ENCODE results near the gene PSMD1.

Gene PSMD1

GRCh38 chr2:231199219-231199618 lies 142.6 kb downstream of the PSMD1 start:
- DNase-seq (ENCODE audit: low read depth in 1 of 2, low spot score in 1 of 2): no peak

GRCh38 chr2:231200805-231201474 lies 144.3 kb downstream of the PSMD1 start:
- DNase-seq (ENCODE audit: low read depth in 1 of 2, low spot score in 1 of 2): no peak

DNA sequence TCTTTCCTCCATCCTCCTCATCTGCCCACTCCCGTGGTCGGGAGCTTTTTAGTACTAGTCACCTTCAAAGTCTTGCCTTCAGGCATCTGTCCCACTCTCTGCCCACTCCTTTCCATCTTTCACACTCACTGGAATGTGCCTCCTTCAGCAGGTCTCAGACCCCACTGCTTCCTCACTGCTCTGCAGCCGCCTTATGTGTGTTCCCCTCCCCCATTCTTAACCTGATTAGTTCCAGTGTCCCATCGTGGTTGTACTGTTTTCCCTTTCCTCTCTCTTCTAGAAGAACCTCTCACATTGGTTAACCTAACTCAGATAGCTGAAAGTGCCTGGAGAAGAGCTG lies 144.8 kb downstream of the PSMD1 start:
- DNase-seq (ENCODE audit: low read depth in 1 of 2, low spot score in 1 of 2): no peak

GRCh38 chr2:231203087-231203486 lies 146.4 kb downstream of the PSMD1 start:
- DNase-seq (ENCODE audit: low read depth in 1 of 2, low spot score in 1 of 2): no peak

- DNase-seq (ENCODE audit: low read depth in 1 of 2, low spot score in 1 of 2): no peak
Observed at GRCh38 chr2:231204146-231204545, 147.5 kb downstream of the PSMD1 start.

GRCh38 chr2:231204581-231204980 lies 147.9 kb downstream of the PSMD1 start:
- no peak for DNase-seq (ENCODE audit: low read depth in 1 of 2, low spot score in 1 of 2)

- DNase-seq (ENCODE audit: low read depth in 1 of 2, low spot score in 1 of 2): no peak
Observed at GRCh38 chr2:231207734-231208133, 151.1 kb downstream of the PSMD1 start.

DNA sequence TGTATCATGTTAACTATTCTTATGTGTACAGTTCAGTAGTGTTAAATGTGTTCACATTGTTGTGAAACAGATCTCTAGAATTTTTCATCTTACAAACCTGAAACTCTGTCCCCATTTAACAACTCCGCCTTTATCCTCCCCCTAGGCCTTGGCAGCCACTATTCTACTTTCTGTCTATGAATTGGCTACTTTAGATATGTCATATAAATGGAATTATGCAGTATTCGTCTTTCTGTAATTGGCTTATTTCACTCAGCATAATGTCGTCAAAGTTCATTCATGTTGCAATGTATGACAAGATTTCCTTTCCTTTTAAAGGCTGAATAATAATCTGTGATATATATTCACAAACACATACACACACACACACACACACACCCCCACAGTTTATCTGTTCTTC lies 154.1 kb downstream of the PSMD1 start:
- no peak for DNase-seq (ENCODE audit: low read depth in 1 of 2, low spot score in 1 of 2)

DNA sequence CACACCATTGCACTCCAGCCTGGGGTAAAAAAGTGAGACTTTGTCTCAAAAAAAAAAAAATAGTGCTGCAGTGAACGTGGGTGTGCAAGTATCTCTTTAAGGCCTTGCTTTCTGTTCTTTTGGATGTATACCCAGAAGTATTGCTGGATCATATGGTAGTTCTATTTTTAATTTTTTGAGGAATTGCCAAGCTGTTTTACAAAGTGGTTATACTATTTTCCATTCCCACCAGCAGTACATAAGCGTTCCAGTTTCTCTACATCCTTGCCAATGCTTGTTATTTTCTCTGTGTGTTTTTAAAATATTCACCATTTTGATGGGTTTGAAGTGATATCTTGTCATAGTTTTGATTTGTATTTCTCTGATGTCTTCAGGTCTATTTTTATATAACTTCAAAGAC lies 154.8 kb downstream of the PSMD1 start:
- DNase-seq (ENCODE audit: low read depth in 1 of 2, low spot score in 1 of 2): no peak

GRCh38 chr2:231212329-231212845 lies 155.7 kb downstream of the PSMD1 start:
- no peak for DNase-seq (ENCODE audit: low read depth in 1 of 2, low spot score in 1 of 2)

GRCh38 chr2:231213931-231214642 lies 157.4 kb downstream of the PSMD1 start:
- no peak for DNase-seq (ENCODE audit: low read depth in 1 of 2, low spot score in 1 of 2)

DNA sequence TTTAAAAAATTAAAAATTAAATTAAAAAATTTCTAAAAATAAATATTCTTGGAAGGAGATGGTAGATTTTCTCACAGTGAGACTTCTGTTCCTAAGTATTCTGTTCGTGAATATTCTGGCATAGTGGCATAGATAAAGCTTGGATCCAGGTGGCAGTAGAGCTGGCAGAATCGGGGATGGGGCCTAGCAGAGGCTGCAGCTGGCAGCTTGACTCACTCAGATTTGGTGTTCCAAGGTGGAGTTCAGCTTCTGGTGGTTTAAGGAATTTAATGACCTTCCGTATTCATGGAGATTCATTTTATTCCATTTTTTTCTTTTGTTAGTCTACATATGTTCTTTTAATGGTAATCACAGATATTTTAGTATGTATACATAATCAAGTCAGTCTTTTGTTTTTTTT lies 161.7 kb downstream of the PSMD1 start:
- DNase-seq (ENCODE audit: low read depth in 1 of 2, low spot score in 1 of 2): no peak

DNA sequence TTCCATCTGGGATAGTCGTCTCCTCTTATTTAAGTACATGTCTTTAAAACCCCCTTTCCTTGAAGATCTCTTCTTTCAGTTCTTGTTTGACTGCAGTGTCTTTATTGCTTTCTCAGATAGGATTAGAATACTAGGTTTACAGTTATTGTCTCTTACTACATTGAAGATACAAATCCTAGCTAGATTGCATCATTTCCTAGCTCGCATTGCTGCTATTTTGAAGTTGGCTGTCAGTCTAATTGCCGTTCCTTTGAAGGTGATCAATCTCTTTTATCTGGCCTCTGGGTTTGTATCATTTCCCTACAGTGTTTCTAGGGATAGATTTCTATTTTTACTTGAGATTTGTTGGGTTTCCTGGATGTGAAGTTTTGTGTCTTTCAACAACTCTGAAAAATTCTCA lies 162.6 kb downstream of the PSMD1 start:
- DNase-seq (ENCODE audit: low read depth in 1 of 2, low spot score in 1 of 2): no peak

- no peak for DNase-seq (ENCODE audit: low read depth in 1 of 2, low spot score in 1 of 2)
Observed at GRCh38 chr2:231221761-231222160, 165.1 kb downstream of the PSMD1 start.
